H9 (cell line): Measurements from ENCODE around the gene PDZD7. TPM values are rescaled to one million over a fixed set of nuclear protein-coding genes. Genes with fewer than 3 reads are reported as not detected.

ENCODE experiments used
- DNase-seq: peaks from one replicate; pipeline ENCODE4 v3.0.0-alpha.2; 2017
- H2AFZ ChIP-seq: one replicate; pipeline ENCODE4 v1.6.1; 2013; ENCODE audit warnings: mild to moderate bottlenecking, low read length, control low read depth, moderate library complexity
- H2AK5ac ChIP-seq: 2 replicates; pipeline ENCODE4 v1.6.1; 2013; ENCODE audit warnings: low read length, control low read depth, mixed read lengths; ENCODE audit not compliant: insufficient read length
- H2BK120ac ChIP-seq: one replicate; pipeline ENCODE4 v1.6.1; 2013; ENCODE audit warnings: low read depth, mild to moderate bottlenecking, low read length, control low read depth, inconsistent platforms; ENCODE audit not compliant: poor library complexity, severe bottlenecking
- H2BK12ac ChIP-seq: 2 replicates; pipeline ENCODE4 v1.6.1; 2013; ENCODE audit warnings: low read length, control low read depth, mixed read lengths, low read depth; ENCODE audit not compliant: insufficient read length
- H2BK15ac ChIP-seq: 2 replicates; pipeline ENCODE4 v1.6.1; 2013; ENCODE audit warnings: low read depth, low read length, control low read depth
- H2BK20ac ChIP-seq: one replicate; pipeline ENCODE4 v1.6.1; 2013; ENCODE audit warnings: low read depth, mild to moderate bottlenecking, low read length, control low read depth, inconsistent platforms; ENCODE audit not compliant: poor library complexity, severe bottlenecking
- H2BK5ac ChIP-seq: 2 replicates; pipeline ENCODE4 v1.6.1; 2013; ENCODE audit warnings: low read length, control low read depth, mixed read lengths; ENCODE audit not compliant: insufficient read length
- H3K14ac ChIP-seq: 2 replicates; pipeline ENCODE4 v1.6.1; 2013; ENCODE audit warnings: low read length, control low read depth; ENCODE audit not compliant: insufficient read depth
- H3K18ac ChIP-seq: 2 replicates; pipeline ENCODE4 v1.6.1; 2013; ENCODE audit warnings: low read depth, mild to moderate bottlenecking, mixed read lengths, low read length, control low read depth; ENCODE audit not compliant: insufficient read length
- H3K23ac ChIP-seq: 2 replicates; pipeline ENCODE4 v1.6.1; 2013; ENCODE audit warnings: low read length, control low read depth, mixed read lengths, low read depth; ENCODE audit not compliant: insufficient read length
- H3K23me2 ChIP-seq: 2 replicates; pipeline ENCODE4 v1.6.1; 2013; ENCODE audit warnings: low read depth, mild to moderate bottlenecking, mixed read lengths, low read length, control low read depth; ENCODE audit not compliant: insufficient read length, poor library complexity, severe bottlenecking
- H3K27ac ChIP-seq: 2 replicates; pipeline ENCODE4 v1.5.1; 2013; ENCODE audit warnings: low read length, control low read depth, mixed read lengths, low read depth; ENCODE audit not compliant: insufficient read length
- H3K27me3 ChIP-seq: 2 replicates; pipeline ENCODE4 v1.6.1; 2013; ENCODE audit warnings: low read length, control low read depth, inconsistent platforms; ENCODE audit not compliant: insufficient read depth
- H3K4ac ChIP-seq: 2 replicates; pipeline ENCODE4 v1.6.1; 2013; ENCODE audit warnings: low read depth, mild to moderate bottlenecking, control low read depth, inconsistent platforms, low read length, moderate library complexity
- H3K4me1 ChIP-seq: 2 replicates; pipeline ENCODE4 v1.6.1; 2013; ENCODE audit warnings: low read length, control low read depth, inconsistent platforms; ENCODE audit not compliant: insufficient read depth
- H3K4me2 ChIP-seq: 2 replicates; pipeline ENCODE4 v1.6.1; 2013; ENCODE audit warnings: low read length, control low read depth, mixed read lengths; ENCODE audit not compliant: insufficient read length, insufficient read depth
- H3K56ac ChIP-seq: 2 replicates; pipeline ENCODE4 v1.6.1; 2013; ENCODE audit warnings: low read depth, mild to moderate bottlenecking, mixed read lengths, low read length, control low read depth; ENCODE audit not compliant: insufficient read length
- H3K79me1 ChIP-seq: 2 replicates; pipeline ENCODE4 v1.6.1; 2013; ENCODE audit warnings: low read depth, mild to moderate bottlenecking, moderate library complexity, low read length, control low read depth, inconsistent platforms; ENCODE audit not compliant: insufficient read depth, poor library complexity, severe bottlenecking
- H3K79me2 ChIP-seq: 2 replicates; pipeline ENCODE4 v1.6.1; 2013; ENCODE audit warnings: low read length, control low read depth, inconsistent platforms; ENCODE audit not compliant: insufficient read depth
- H3K9ac ChIP-seq: 2 replicates; pipeline ENCODE4 v1.6.1; 2013; ENCODE audit warnings: low read length, control low read depth, mixed read lengths; ENCODE audit not compliant: insufficient read length; ENCODE audit errors: extremely low read depth
- H3K9me3 ChIP-seq: one replicate; pipeline ENCODE4 v1.6.1; 2013; ENCODE audit warnings: low read depth, low read length, inconsistent platforms; ENCODE audit not compliant: control insufficient read depth
- H3T11ph ChIP-seq: one replicate; pipeline ENCODE4 v1.6.1; 2013; ENCODE audit warnings: mild to moderate bottlenecking, low read length, control low read depth, inconsistent platforms
- H4K20me1 ChIP-seq: one replicate; pipeline ENCODE4 v1.6.1; 2013; ENCODE audit not compliant: control insufficient read depth, insufficient read length, insufficient read depth
- H4K5ac ChIP-seq: 2 replicates; pipeline ENCODE4 v1.6.1; 2013; ENCODE audit warnings: low read depth, mild to moderate bottlenecking, mixed read lengths, low read length, control low read depth; ENCODE audit not compliant: insufficient read length
- H4K8ac ChIP-seq: replicated peaks from 2 replicates; pipeline ENCODE4 v1.6.1; 2013; ENCODE audit warnings: low read length, control low read depth, mixed read lengths, low read depth; ENCODE audit not compliant: insufficient read length
- H4K91ac ChIP-seq: 2 replicates; pipeline ENCODE4 v1.6.1; 2013; ENCODE audit warnings: low read depth, mild to moderate bottlenecking, moderate library complexity, mixed read lengths, low read length, control low read depth; ENCODE audit not compliant: insufficient read length
- H3K27ac Mint-ChIP-seq, 3 experiments: 2 replicates in 2 of 3; 3 replicates in 1 of 3; pipeline ENCODE4 v1.8.0; 2020 to 2021; ENCODE audit warnings: mixed read lengths in 3 of 3, mild to moderate bottlenecking in 1 of 3, moderate library complexity in 1 of 3
- H3K27me3 Mint-ChIP-seq: 2 replicates; pipeline ENCODE4 v1.8.0; 2021; ENCODE audit warnings: low read depth, mild to moderate bottlenecking, moderate library complexity, mixed read lengths
- H3K36me3 Mint-ChIP-seq, 3 experiments: 2 replicates in 2 of 3; 3 replicates in 1 of 3; pipeline ENCODE4 v1.8.0; 2020 to 2021; ENCODE audit warnings: low read depth in 3 of 3, mixed read lengths in 3 of 3; ENCODE audit not compliant: insufficient read depth in 1 of 3
- H3K4me1 Mint-ChIP-seq, 2 experiments: 2 replicates each; pipeline ENCODE4 v1.8.0; 2020; ENCODE audit warnings: mixed read lengths in 2 of 2
- H3K4me3 Mint-ChIP-seq, 2 experiments: 2 replicates in 1 of 2; 3 replicates in 1 of 2; pipeline ENCODE4 v1.8.0; 2020 to 2021; ENCODE audit warnings: mild to moderate bottlenecking in 2 of 2, mixed read lengths in 2 of 2, moderate library complexity in 1 of 2
- H3K9me3 Mint-ChIP-seq, 2 experiments: 2 replicates in 1 of 2; 3 replicates in 1 of 2; pipeline ENCODE4 v1.8.0; 2020; ENCODE audit warnings: mild to moderate bottlenecking in 2 of 2, mixed read lengths in 2 of 2, moderate library complexity in 1 of 2
- WGBS: extraction: QIAGEN DNeasy Blood & Tissue Kit; methylation state at CpG from one replicate; pipeline ENCODE4 v1.1.7; 2013; ENCODE audit warnings: missing lambda C conversion rate, low lambda C conversion rate, mixed read lengths; ENCODE audit not compliant: insufficient read length; ENCODE audit errors: extremely low coverage; 5-methylcytosine and 5-hydroxymethylcytosine counted together
- total RNA-seq: library from RNA; stranded (reverse); gene quantifications from 2 replicates; pipeline ENCODE4 v1.2.1, GENCODE V29; 2021
- TF ChIP-seq, protein P1 (sequence below): fragments of 200-600 bp; sonication (generic); conservative IDR thresholded peaks from 3 replicates; pipeline ENCODE4 v1.8.0; 2021; ENCODE audit warnings: antibody characterized with exemption, mild to moderate bottlenecking

Gene PDZD7
- total RNA-seq, 1 experiment from 2014 or later = 2.0 TPM

DNA sequence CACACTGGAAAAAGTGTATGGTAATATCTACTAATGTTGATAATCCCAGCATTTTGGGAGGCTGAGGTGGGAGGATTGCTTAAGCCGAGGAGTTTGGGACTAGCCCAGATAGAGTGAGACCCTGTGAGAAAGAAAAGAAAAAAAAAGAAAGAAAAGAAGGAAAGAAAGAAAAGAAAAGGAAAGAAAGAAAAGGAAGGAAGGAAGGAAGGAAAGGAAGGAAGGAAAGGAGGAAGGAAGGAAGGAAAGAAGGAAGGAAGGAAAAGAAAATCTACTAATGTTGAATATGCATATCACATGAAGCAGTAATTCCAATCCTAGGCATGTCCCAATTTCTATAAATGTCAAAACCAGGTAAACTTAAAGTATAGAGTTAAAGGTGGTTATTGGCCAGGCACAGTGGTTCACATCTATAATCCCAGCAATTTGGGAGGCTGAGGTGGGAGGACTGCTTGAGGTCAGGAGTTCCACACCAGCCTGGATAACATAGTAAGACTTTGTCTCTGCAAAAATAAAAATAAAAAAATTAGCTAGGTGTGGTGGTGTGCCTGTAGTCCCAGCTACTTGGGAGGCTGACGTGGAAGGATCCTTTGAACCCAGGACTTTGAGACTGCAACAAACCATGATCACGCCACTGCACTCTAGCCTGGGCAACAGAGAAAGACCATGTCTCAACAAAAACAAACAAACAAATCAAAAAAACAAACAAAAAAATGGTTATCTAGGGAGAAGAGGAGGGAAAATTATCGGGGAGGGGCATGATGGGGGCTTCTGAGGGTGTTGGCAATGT lies 25.6 kb upstream of the PDZD7 start:
- no peak overlapping the region for H2AK5ac ChIP-seq
- H3K9me3 ChIP-seq = no peaks in the 10 kb centered on the region
- H3K23ac ChIP-seq = no peak overlapping the region
- H3K18ac ChIP-seq = no peak overlapping the region
- no peak for DNase-seq
- no CpG with 5 or more reads among the region's 4 CpGs for WGBS
- H2BK5ac ChIP-seq = no peak overlapping the region
- no peak overlapping the region for H3K27ac Mint-ChIP-seq
- H3K9me3 Mint-ChIP-seq = no peaks in the 10 kb centered on the region; a peak in 1 of 5 replicates
- H3T11ph ChIP-seq = no peak overlapping the region
- no peak overlapping the region for H4K8ac ChIP-seq
- H2BK120ac ChIP-seq = no peak overlapping the region
- H3K36me3 Mint-ChIP-seq = peaks cover 0 to 16% (median 5%) of the 10 kb centered on the region in 3 experiments; a peak in 3 of 7 replicates
- no peak overlapping the region for H2AFZ ChIP-seq
- no peak overlapping the region for H4K5ac ChIP-seq
- H3K9ac ChIP-seq = no peak overlapping the region
- no peak overlapping the region for H2BK12ac ChIP-seq
- H3K23me2 ChIP-seq = peaks cover 14% of the 10 kb centered on the region
- no peak overlapping the region for H3K14ac ChIP-seq
- H3K79me1 ChIP-seq = no peaks in the 10 kb centered on the region
- no peak overlapping the region for H2BK15ac ChIP-seq
- H3K27me3 ChIP-seq = no peaks in the 10 kb centered on the region; the same call in 1 of the 2 replicates
- no peaks in the 10 kb centered on the region for H3K79me2 ChIP-seq
- H4K20me1 ChIP-seq = no peaks in the 10 kb centered on the region
- H3K56ac ChIP-seq = no peak overlapping the region
- H3K4ac ChIP-seq = no peak overlapping the region
- no peak overlapping the region for H3K4me3 Mint-ChIP-seq
- H2BK20ac ChIP-seq = no peak overlapping the region
- no peak overlapping the region for H3K4me2 ChIP-seq
- H3K27ac ChIP-seq = no peak overlapping the region
- peaks cover 8 to 10% of the 10 kb centered on the region in 2 experiments for H3K4me1 Mint-ChIP-seq
- no peak overlapping the region for H4K91ac ChIP-seq
- TF ChIP-seq, protein P1, sequence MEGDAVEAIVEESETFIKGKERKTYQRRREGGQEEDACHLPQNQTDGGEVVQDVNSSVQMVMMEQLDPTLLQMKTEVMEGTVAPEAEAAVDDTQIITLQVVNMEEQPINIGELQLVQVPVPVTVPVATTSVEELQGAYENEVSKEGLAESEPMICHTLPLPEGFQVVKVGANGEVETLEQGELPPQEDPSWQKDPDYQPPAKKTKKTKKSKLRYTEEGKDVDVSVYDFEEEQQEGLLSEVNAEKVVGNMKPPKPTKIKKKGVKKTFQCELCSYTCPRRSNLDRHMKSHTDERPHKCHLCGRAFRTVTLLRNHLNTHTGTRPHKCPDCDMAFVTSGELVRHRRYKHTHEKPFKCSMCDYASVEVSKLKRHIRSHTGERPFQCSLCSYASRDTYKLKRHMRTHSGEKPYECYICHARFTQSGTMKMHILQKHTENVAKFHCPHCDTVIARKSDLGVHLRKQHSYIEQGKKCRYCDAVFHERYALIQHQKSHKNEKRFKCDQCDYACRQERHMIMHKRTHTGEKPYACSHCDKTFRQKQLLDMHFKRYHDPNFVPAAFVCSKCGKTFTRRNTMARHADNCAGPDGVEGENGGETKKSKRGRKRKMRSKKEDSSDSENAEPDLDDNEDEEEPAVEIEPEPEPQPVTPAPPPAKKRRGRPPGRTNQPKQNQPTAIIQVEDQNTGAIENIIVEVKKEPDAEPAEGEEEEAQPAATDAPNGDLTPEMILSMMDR = no peak
- H3K27me3 Mint-ChIP-seq = peaks cover 8% of the 10 kb centered on the region
- no peaks in the 10 kb centered on the region for H3K4me1 ChIP-seq
